ENCODE results near the gene ZBED1. TPM values are rescaled to one million over a fixed set of nuclear protein-coding genes. Genes with fewer than 3 reads are reported as not detected.
A peak's percentile ranks its signal among the peaks of the same experiment; 100 is the strongest.
"Not testable (repeated sequence)": the region's sequence is repeated elsewhere in the genome, so short reads cannot be mapped to it uniquely, and the experiment has no call there.

ZBED1 gene
- total RNA-seq, 6 experiments from 2014 or later = 21.7 to 44.6 (median 36.9) TPM

- no peak for DNase-seq
Observed at GRCh38 chrX:2521927-2522386, 21.2 kb upstream of the ZBED1 start.

GRCh38 chrX:2521092-2521926 lies 20.5 kb upstream of the ZBED1 start:
- Histone ChIP-seq H3K9me3 (no peaks in the 10 kb centered on the region), H3K27ac (no peak overlapping the region), H3K4me1 (no peaks in the 10 kb centered on the region), H3K27me3 (no peaks in the 10 kb centered on the region), H3K4me3 (no peak overlapping the region), H3K36me3 (no peaks in the 10 kb centered on the region)
- intact Hi-C loops (cut with DNase I) = no loop called here
- ATAC-seq (peak; percentile 36 to 78 (median 56)), DNase-seq (no peak)
- TF ChIP-seq POLR2A (IDR thresholded peaks at IDR 0.05) = no peak
- TF ChIP-seq, protein P1, sequence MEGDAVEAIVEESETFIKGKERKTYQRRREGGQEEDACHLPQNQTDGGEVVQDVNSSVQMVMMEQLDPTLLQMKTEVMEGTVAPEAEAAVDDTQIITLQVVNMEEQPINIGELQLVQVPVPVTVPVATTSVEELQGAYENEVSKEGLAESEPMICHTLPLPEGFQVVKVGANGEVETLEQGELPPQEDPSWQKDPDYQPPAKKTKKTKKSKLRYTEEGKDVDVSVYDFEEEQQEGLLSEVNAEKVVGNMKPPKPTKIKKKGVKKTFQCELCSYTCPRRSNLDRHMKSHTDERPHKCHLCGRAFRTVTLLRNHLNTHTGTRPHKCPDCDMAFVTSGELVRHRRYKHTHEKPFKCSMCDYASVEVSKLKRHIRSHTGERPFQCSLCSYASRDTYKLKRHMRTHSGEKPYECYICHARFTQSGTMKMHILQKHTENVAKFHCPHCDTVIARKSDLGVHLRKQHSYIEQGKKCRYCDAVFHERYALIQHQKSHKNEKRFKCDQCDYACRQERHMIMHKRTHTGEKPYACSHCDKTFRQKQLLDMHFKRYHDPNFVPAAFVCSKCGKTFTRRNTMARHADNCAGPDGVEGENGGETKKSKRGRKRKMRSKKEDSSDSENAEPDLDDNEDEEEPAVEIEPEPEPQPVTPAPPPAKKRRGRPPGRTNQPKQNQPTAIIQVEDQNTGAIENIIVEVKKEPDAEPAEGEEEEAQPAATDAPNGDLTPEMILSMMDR (IDR thresholded peaks at IDR 0.05) = no peak
- 27% methylated on average over 14 of the region's 15 CpGs for WGBS (ENCODE audit: insufficient coverage, low coverage, low lambda C conversion rate, missing lambda C conversion rate)

More at GRCh38 chrX:2521927-2522386, 21.2 kb upstream of the ZBED1 start:
- H3K36me3 ChIP-seq = no peaks in the 10 kb centered on the region
- H3K27me3 ChIP-seq = no peaks in the 10 kb centered on the region
- H3K4me3 ChIP-seq = no peak overlapping the region
- H3K4me1 ChIP-seq = no peaks in the 10 kb centered on the region
- TF ChIP-seq, protein P1 (IDR thresholded peaks at IDR 0.05) = no peak
- intact Hi-C loops (cut with DNase I) = no loop called here
- 71% methylated on average over 5 of the region's 6 CpGs for WGBS (ENCODE audit: insufficient coverage, low coverage, low lambda C conversion rate, missing lambda C conversion rate)
- H3K9me3 ChIP-seq = no peaks in the 10 kb centered on the region
- peak in 2 of 4 donors; percentile 32 to 41 for ATAC-seq
- no peak overlapping the region for H3K27ac ChIP-seq

GRCh38 chrX:2520539-2520938 lies 19.8 kb upstream of the ZBED1 start:
- H3K27ac ChIP-seq = no peak overlapping the region
- H3K36me3 ChIP-seq = no peaks in the 10 kb centered on the region
- H3K4me1 ChIP-seq = no peaks in the 10 kb centered on the region
- intact Hi-C loops (cut with DNase I) = no loop called here
- no peak for DNase-seq
- WGBS (ENCODE audit: insufficient coverage, low coverage, low lambda C conversion rate, missing lambda C conversion rate) = 93% methylated on average over 8 of the region's 8 CpGs
- TF ChIP-seq POLR2A (IDR thresholded peaks at IDR 0.05) = no peak
- TF ChIP-seq, protein P1 (IDR thresholded peaks at IDR 0.05) = no peak
- H3K27me3 ChIP-seq = no peaks in the 10 kb centered on the region
- ATAC-seq = no peak
- H3K4me3 ChIP-seq = no peak overlapping the region
- no peaks in the 10 kb centered on the region for H3K9me3 ChIP-seq

DNA sequence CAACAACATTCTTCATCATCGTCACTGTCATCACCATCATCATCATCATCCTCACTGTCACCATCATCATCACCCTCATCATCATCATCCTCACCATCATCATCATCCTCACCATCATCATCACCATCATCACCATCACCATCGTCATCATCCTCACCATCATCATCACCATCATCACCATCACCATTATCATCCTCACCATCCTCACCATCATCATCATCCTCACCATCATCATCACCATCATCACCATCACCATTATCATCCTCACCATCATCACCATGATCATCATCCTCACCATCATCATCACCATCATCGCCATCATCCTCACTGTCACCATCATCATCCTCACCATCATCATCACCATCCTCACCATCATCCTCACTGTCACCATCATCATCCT lies 18.9 kb upstream of the ZBED1 start:
- H3K4me1 ChIP-seq; H3K27me3 ChIP-seq; H3K27ac ChIP-seq; ATAC-seq; H3K9me3 ChIP-seq; H3K36me3 ChIP-seq; DNase-seq; H3K4me3 ChIP-seq; intact Hi-C loops (cut with DNase I): not testable (repeated sequence)
- 30% methylated on average over 3 of the region's 3 CpGs for WGBS (ENCODE audit: insufficient coverage, low coverage, low lambda C conversion rate, missing lambda C conversion rate)

DNA sequence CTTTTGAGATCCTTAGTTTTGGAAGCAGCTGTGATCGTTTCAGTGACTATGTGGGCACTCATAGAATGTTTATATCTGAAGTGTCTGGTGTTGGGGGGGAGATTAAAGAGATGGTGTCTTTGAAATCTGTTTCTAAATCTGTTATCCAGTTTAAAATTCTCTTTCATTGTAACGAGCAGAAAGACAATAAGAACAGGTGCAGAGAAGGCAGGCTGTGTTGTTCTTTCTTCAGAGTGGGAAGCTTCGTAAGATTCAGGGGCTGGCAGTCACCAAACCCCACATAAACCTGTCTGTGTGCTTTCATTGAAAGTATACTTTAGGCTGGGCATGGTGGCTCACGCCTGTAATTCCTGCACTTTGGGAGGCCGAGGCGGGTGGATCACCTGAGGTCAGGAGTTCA lies 16.3 kb upstream of the ZBED1 start:
- Histone ChIP-seq H3K4me3 (no peak overlapping the region), H3K4me1 (no peaks in the 10 kb centered on the region), H3K36me3 (no peaks in the 10 kb centered on the region), H3K9me3 (no peaks in the 10 kb centered on the region), H3K27me3 (no peaks in the 10 kb centered on the region), H3K27ac (no peak overlapping the region)
- intact Hi-C loops (cut with DNase I) = no loop called here
- DNase-seq = no peak
- no peak for ATAC-seq
- WGBS (ENCODE audit: insufficient coverage, low coverage, low lambda C conversion rate, missing lambda C conversion rate) = 58% methylated on average over 3 of the region's 6 CpGs
- TF ChIP-seq, protein P1 (IDR thresholded peaks at IDR 0.05) = no peak
- TF ChIP-seq POLR2A (IDR thresholded peaks at IDR 0.05) = no peak

Data from right lobe of liver (tissue), 6 donors.